Measurements from ENCODE around the gene MED14.

DNA sequence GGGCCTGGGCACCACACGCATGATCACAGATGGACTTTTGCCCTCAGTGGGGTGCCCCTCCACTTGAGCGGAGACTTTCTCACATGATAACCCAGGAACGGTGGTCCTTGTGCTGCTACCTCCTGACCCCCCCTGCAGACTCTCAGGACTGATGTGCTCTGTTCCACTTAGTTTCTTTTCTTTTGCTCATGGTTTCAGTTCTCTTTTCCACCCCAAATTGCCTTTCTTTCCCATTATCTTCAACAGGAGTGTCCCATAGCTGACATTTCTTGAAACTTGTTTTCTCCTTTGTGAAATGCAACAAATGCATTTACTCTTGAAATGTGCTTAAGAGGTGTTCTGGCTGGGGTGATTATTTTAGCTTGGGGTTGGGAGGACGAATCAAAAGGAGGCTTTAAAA, 103.1 kb downstream of the MED14 start:
- TF ChIP-seq EZH2phosphoT487 (IDR thresholded peaks at IDR 0.05; ENCODE audit: insufficient read depth, low read depth) (no peak), EZH2 (IDR thresholded peaks at IDR 0.05; ENCODE audit: insufficient read depth, poor library complexity, severe bottlenecking) (no peak)
